ENCODE results near the gene CNOT3. TPM values are rescaled to one million over a fixed set of nuclear protein-coding genes. Genes with fewer than 3 reads are reported as not detected.
A peak's percentile ranks its signal among the peaks of the same experiment; 100 is the strongest.

Gene CNOT3
- total RNA-seq (2014; rRNA removed) (41.1 and 60.2 TPM in 2 replicates), Bru-seq, nascent RNA (percentile 92 among the genes with signal in this experiment), BruChase-seq, experiment 1, labeled RNA remaining after a 6-hour chase (percentile 95 among the genes with signal in this experiment), BruChase-seq, experiment 2, labeled RNA remaining after a 2-hour chase (percentile 95 among the genes with signal in this experiment)
- long read RNA-seq, transcript CNOT3-201 (18 exons, 2,890 nt), result major isoform, 9 of 69 reads
- long read RNA-seq, partial matches to known transcripts, result 32 of 69 reads
- long read RNA-seq, other reads (novel, unspliced or antisense), result 28 of 69 reads

DNA sequence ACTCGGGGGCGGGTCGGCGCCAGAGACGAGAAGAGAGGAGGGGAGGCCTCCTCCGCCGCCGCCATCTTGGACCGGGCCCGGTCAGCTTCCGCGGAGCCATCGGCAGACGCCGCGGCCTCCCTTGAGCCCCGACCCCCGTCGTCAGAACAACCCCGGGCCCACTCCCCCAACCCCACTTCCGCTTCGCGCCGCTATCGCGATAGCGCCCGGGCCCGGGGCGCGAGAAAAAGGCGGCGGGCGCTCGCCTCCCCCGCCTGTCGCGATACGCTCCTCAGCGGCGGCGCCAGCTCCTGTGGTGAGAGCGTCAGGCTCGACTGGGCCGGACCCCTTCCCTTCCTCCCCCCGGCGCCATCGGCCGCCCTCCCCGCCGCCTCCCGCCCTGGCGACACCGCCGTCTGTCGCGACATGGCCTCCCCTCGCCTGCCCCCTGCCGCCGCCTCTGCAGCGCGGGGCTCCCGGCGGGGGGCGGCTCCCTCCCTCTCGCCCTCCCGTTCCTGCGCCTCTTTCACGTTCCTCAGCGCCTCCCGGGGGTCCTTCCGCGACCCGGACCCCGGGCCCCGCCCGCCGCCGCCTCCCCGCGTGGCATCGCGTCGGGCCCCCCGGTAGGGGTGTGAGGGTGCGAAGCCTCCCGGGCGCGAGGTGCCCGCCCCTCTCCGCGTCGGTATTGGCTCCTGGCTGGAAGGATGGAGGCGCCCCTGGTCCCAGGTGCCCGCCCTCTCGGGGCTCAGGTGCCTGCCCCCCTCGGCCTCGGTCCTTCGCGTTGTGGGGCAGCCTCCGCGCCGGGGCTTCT is at the start of gene CNOT3:
Gene CNOT3, plus strand, starts transcription at position 64 of the 790 bp plus-strand sequence. CDS start 5,217 bp downstream, outside the sequence.
- H3K4me2 ChIP-seq (ENCODE audit: low read length), result peak within 1 kb of the TSS; percentile 93
- ChIA-PET CTCF (interaction anchor here (0.6 to 1.9 kb wide), 6 partner anchors 20 to 344 kb away, joined by 4 to 11 read pairs (median 7); partner anchors contain the start of genes LENG1 and MBOAT7), POLR2A (ENCODE audit: unreplicated experiment) (interaction anchor here (0.6 to 1.3 kb wide), 10 partner anchors 22 to 157 kb away, joined by 4 to 25 read pairs (median 11); partner anchors contain the start of genes LENG1, MBOAT7, PRPF31 and RPS9)
- ATAC-seq (no peak), DNase-seq (no peak)
- H2AFZ ChIP-seq (ENCODE audit: low read length), result peak within 1 kb of the TSS; percentile 68
- H3F3A ChIP-seq (ENCODE audit: low read length, unreplicated experiment), result no peaks in the 10 kb centered on the region
- H3K79me2 ChIP-seq (ENCODE audit: low read length), result peaks cover 53% of the 10 kb centered on the region
- intact Hi-C loops (cut with micrococcal nuclease), result loop anchor here (1.0 kb wide), 3 partner anchors 21 to 51 kb away; partner anchors contain the start of genes LENG1, MBOAT7, PRPF31 and TFPT
- H3K36me3 ChIP-seq (ENCODE audit: low read depth, low read length), result peaks cover 26% of the 10 kb centered on the region
- H3K4me1 ChIP-seq (ENCODE audit: insufficient read depth, low read length), result peaks cover 20% of the 10 kb centered on the region; the same call in 1 of the 2 replicates
- H3K9me2 ChIP-seq (replicated peaks; ENCODE audit: low read length), result no peaks in the 10 kb centered on the region
- TF ChIP-seq, protein P1, sequence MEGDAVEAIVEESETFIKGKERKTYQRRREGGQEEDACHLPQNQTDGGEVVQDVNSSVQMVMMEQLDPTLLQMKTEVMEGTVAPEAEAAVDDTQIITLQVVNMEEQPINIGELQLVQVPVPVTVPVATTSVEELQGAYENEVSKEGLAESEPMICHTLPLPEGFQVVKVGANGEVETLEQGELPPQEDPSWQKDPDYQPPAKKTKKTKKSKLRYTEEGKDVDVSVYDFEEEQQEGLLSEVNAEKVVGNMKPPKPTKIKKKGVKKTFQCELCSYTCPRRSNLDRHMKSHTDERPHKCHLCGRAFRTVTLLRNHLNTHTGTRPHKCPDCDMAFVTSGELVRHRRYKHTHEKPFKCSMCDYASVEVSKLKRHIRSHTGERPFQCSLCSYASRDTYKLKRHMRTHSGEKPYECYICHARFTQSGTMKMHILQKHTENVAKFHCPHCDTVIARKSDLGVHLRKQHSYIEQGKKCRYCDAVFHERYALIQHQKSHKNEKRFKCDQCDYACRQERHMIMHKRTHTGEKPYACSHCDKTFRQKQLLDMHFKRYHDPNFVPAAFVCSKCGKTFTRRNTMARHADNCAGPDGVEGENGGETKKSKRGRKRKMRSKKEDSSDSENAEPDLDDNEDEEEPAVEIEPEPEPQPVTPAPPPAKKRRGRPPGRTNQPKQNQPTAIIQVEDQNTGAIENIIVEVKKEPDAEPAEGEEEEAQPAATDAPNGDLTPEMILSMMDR (conservative IDR thresholded peaks at IDR 0.05; ENCODE audit: low read depth, low read length), result 0 out of 2 replicates have a peak, but pooled peaks have one; percentile 20
- TF ChIP-seq EZH2 (IDR thresholded peaks at IDR 0.05; ENCODE audit: low read length, unreplicated experiment), result no peak
- H3K4me3 ChIP-seq (ENCODE audit: low read length), result peak within 1 kb of the TSS; percentile 86
- no peaks in the 10 kb centered on the region for H3K9me3 ChIP-seq (ENCODE audit: low read length)
- H3K9ac ChIP-seq (ENCODE audit: low read length), result peak within 1 kb of the TSS; percentile 99
- peak within 1 kb of the TSS; percentile 79 for H3K27ac ChIP-seq (ENCODE audit: low read length)
- no TSS peak for BruUV-seq (replicated peaks)
- peaks cover 39% of the 10 kb centered on the region for H4K20me1 ChIP-seq (ENCODE audit: low read length)
- no peaks in the 10 kb centered on the region for H3K27me3 ChIP-seq (ENCODE audit: low read length)

DNA sequence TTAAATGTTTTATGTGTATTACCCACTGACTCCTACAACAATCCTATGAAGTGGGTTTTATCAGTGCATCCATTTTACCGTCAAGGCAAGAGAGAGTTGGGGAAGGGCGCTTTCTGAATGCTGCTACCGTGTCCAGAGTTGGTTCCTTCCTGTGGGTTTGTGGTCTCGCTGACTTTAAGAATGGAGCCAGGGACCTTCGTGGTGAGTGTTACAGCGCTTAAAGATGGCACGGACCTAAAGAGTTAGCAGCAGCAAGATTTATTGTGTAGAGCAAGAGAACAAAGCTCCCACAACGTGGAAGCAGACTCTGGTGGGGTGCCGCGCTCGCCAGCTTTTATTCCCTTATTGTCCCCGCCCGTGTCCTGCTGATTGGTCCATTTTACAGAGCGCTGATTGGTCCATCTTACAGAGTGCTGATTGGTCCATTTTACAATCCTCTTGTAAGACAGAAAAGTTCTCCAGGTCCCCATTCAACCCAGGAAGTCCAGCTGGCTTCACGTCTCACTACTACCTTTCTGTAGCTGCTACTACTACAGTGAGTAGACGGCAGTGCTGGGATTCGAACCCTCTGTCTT is 43.0 kb upstream of the CNOT3 start:
- H3K79me2 ChIP-seq (ENCODE audit: low read length), result no peaks in the 10 kb centered on the region
- H4K20me1 ChIP-seq (ENCODE audit: low read length), result no peaks in the 10 kb centered on the region
- no peak overlapping the region for H3K4me3 ChIP-seq (ENCODE audit: low read length)
- H3K9me2 ChIP-seq (replicated peaks; ENCODE audit: low read length), result no peaks in the 10 kb centered on the region
- no peak for TF ChIP-seq EZH2phosphoT487 (IDR thresholded peaks at IDR 0.05; ENCODE audit: borderline replicate concordance, low read length)
- no peaks in the 10 kb centered on the region for H3F3A ChIP-seq (ENCODE audit: low read length, unreplicated experiment)
- H2AFZ ChIP-seq (ENCODE audit: low read length), result no peak overlapping the region
- no peak overlapping the region for H3K4me2 ChIP-seq (ENCODE audit: low read length)
- no peak overlapping the region for H3K9ac ChIP-seq (ENCODE audit: low read length)
- ChIA-PET POLR2A (ENCODE audit: unreplicated experiment) (no interaction called here), CTCF (no interaction called here)
- no TSS peak for BruUV-seq (replicated peaks)
- ATAC-seq (no peak), DNase-seq (no peak)
- no peaks in the 10 kb centered on the region for H3K9me3 ChIP-seq (ENCODE audit: low read length)
- peaks cover 8% of the 10 kb centered on the region for H3K4me1 ChIP-seq (ENCODE audit: insufficient read depth, low read length)
- H3K36me3 ChIP-seq (ENCODE audit: low read depth, low read length), result no peaks in the 10 kb centered on the region
- H3K27ac ChIP-seq (ENCODE audit: low read length), result no peak overlapping the region
- intact Hi-C loops (cut with micrococcal nuclease), result loop anchor here (10.0 kb wide), 2 partner anchors 250 to 290 kb away; no protein-coding TSS in a partner anchor
- H3K27me3 ChIP-seq (ENCODE audit: low read length), result no peaks in the 10 kb centered on the region
